ENCODE results near the gene GNA15.

GNA15 gene

DNA sequence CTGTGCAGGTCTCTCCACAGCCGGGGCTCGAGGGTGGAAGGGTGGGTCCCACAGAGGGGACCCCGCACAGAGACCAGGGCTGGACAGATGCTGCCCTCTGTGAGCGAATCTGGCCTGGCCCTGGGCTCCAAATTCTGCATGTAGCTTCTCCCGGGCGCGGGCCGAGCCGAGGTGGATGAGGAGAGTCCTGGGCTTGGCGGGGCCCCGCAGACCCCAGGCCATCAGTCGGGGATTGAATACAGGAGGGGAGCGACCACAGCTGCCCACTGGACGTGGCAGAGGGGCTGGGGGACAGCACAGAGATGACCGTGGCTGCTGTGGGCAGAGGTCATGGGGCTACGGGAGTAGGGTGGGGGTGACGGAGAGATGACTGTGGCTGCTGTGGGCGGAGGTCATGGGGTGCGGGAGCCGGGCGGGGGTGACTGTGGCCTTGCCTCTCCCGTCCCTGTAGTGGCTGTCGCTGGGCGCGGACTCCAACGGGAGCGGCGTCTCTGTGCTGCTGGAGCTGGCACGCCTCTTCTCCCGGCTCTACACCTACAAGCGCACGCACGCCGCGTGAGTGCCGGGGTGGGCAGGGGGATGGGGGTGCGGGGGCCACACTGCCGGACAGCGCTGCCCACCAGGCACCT lies 65.4 kb downstream of the GNA15 start:
- Histone ChIP-seq H3K9me3 (ENCODE audit: control insufficient read depth, insufficient read depth, low read depth, low read length) (no peaks in the 10 kb centered on the region), H3K36me3 (ENCODE audit: control insufficient read depth in 2 of 2, insufficient read depth in 1 of 2, low read length in 2 of 2) (peaks cover 0 to 70% of the 10 kb centered on the region in 2 experiments; a peak in 2 of 3 replicates), H3K4me1 (ENCODE audit: control insufficient read depth, insufficient read depth, low read length) (no peaks in the 10 kb centered on the region), H3K4me3 (ENCODE audit: low read depth, low read length) (no peak overlapping the region), H3K27ac (ENCODE audit: extremely low read depth, low read depth, low read length) (no peak overlapping the region)
- TF ChIP-seq ZNF37A (tag by site-specific recombination; IDR thresholded peaks at IDR 0.05): no peak
- no peak for TF ChIP-seq ZNF76 (tag by site-specific recombination; IDR thresholded peaks at IDR 0.05; ENCODE audit: borderline replicate concordance, low read depth)
- no peak for TF ChIP-seq MYNN (tag by site-specific recombination; IDR thresholded peaks at IDR 0.05; ENCODE audit: borderline replicate concordance)
- no peak for TF ChIP-seq ZNF174 (tag by site-specific recombination; IDR thresholded peaks at IDR 0.05)
- TF ChIP-seq, protein P1, sequence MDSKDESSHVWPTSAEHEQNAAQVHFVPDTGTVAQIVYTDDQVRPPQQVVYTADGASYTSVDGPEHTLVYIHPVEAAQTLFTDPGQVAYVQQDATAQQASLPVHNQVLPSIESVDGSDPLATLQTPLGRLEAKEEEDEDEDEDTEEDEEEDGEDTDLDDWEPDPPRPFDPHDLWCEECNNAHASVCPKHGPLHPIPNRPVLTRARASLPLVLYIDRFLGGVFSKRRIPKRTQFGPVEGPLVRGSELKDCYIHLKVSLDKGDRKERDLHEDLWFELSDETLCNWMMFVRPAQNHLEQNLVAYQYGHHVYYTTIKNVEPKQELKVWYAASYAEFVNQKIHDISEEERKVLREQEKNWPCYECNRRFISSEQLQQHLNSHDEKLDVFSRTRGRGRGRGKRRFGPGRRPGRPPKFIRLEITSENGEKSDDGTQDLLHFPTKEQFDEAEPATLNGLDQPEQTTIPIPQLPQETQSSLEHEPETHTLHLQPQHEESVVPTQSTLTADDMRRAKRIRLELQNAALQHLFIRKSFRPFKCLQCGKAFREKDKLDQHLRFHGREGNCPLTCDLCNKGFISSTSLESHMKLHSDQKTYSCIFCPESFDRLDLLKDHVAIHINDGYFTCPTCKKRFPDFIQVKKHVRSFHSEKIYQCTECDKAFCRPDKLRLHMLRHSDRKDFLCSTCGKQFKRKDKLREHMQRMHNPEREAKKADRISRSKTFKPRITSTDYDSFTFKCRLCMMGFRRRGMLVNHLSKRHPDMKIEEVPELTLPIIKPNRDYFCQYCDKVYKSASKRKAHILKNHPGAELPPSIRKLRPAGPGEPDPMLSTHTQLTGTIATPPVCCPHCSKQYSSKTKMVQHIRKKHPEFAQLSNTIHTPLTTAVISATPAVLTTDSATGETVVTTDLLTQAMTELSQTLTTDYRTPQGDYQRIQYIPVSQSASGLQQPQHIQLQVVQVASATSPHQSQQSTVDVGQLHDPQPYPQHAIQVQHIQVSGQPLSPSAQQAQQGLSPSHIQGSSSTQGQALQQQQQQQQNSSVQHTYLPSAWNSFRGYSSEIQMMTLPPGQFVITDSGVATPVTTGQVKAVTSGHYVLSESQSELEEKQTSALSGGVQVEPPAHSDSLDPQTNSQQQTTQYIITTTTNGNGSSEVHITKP (tag by site-specific recombination; IDR thresholded peaks at IDR 0.05): no peak
- no peak for TF ChIP-seq ZNF274 (IDR thresholded peaks at IDR 0.05; ENCODE audit: low read length)
- no peak for TF ChIP-seq ZNF274 (tag by site-specific recombination; IDR thresholded peaks at IDR 0.05; ENCODE audit: borderline replicate concordance)
- no peak for TF ChIP-seq ZNF596 (tag by site-specific recombination; IDR thresholded peaks at IDR 0.05)
- TF ChIP-seq ZBTB17 (tag by site-specific recombination; IDR thresholded peaks at IDR 0.05): no peak
- no peak for TF ChIP-seq ZNF830 (tag by site-specific recombination; IDR thresholded peaks at IDR 0.05; ENCODE audit: low read depth)
- TF ChIP-seq ZNF513 (tag by site-specific recombination; IDR thresholded peaks at IDR 0.05): no peak
- no peak for TF ChIP-seq ZNF24 (tag by site-specific recombination; IDR thresholded peaks at IDR 0.05)
- ChIA-PET POLR2A (no interaction called here), CTCF (no interaction called here)

- CTCF ChIA-PET: no interaction called here
- 0 out of 2 replicates have a peak, but pooled peaks have one; percentile 16 for TF ChIP-seq SCRT2 (tag by site-specific recombination; IDR thresholded peaks at IDR 0.05)
- TF ChIP-seq GLIS1 (tag by site-specific recombination; IDR thresholded peaks at IDR 0.05): peak; percentile 70
- TF ChIP-seq, protein P2, sequence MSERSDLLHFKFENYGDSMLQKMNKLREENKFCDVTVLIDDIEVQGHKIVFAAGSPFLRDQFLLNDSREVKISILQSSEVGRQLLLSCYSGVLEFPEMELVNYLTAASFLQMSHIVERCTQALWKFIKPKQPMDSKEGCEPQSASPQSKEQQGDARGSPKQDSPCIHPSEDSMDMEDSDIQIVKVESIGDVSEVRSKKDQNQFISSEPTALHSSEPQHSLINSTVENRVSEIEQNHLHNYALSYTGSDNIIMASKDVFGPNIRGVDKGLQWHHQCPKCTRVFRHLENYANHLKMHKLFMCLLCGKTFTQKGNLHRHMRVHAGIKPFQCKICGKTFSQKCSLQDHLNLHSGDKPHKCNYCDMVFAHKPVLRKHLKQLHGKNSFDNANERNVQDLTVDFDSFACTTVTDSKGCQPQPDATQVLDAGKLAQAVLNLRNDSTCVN (tag by site-specific recombination; optimal IDR thresholded peaks at IDR 0.05): no peak
- peak; percentile 34; the same call in 1 of the 2 replicates for TF ChIP-seq ZIC2 (tag by site-specific recombination; IDR thresholded peaks at IDR 0.05)
- TF ChIP-seq GLIS2 (tag by site-specific recombination; IDR thresholded peaks at IDR 0.05): peak; percentile 49; the same call in 1 of the 2 replicates
- H3K36me3 ChIP-seq (ENCODE audit: control insufficient read depth in 2 of 2, insufficient read depth in 1 of 2, low read length in 2 of 2): peaks cover 6 to 68% of the 10 kb centered on the region in 2 experiments; a peak in 2 of 3 replicates
Observed at GRCh38 chr19:3201911-3202310, 66.1 kb downstream of the GNA15 start.

More at GRCh38 chr19:3201911-3202310, 66.1 kb downstream of the GNA15 start:
- Histone ChIP-seq H3K9me3 (ENCODE audit: control insufficient read depth, insufficient read depth, low read depth, low read length) (no peaks in the 10 kb centered on the region), H3K27ac (ENCODE audit: extremely low read depth, low read depth, low read length) (no peak overlapping the region), H3K4me3 (ENCODE audit: low read depth, low read length) (no peak overlapping the region), H3K4me1 (ENCODE audit: control insufficient read depth, insufficient read depth, low read length) (no peaks in the 10 kb centered on the region)
- POLR2A ChIA-PET: no interaction called here
